ENCODE data around the gene RASSF8. TPM values are rescaled to one million over a fixed set of nuclear protein-coding genes. Genes with fewer than 3 reads are reported as not detected.

RASSF8 gene
- total RNA-seq, 2 experiments from 2014 or later, result 0.65 to 1.2 TPM

- no peak for DNase-seq
- POLR2A ChIA-PET, result no interaction called here
Observed at GRCh38 chr12:25943940-25944339, 14.5 kb upstream of the RASSF8 start.

GRCh38 chr12:25949343-25949742, 9.1 kb upstream of the RASSF8 start:
- Mint-ChIP-seq H3K27ac (no peak overlapping the region), H3K27me3 (no peaks in the 10 kb centered on the region), H3K4me3 (no peak overlapping the region), H3K9me3 (no peaks in the 10 kb centered on the region), H3K4me1 (no peaks in the 10 kb centered on the region), H3K36me3 (ENCODE audit: low read depth) (no peaks in the 10 kb centered on the region)
- ChIA-PET CTCF (no interaction called here), POLR2A (no interaction called here)
- no peak for DNase-seq

More at GRCh38 chr12:25943940-25944339, 14.5 kb upstream of the RASSF8 start:
- Mint-ChIP-seq H3K27me3 (no peaks in the 10 kb centered on the region), H3K27ac (no peak overlapping the region), H3K4me1 (no peaks in the 10 kb centered on the region), H3K36me3 (ENCODE audit: low read depth) (no peaks in the 10 kb centered on the region), H3K4me3 (no peak overlapping the region), H3K9me3 (no peaks in the 10 kb centered on the region)
- CTCF ChIA-PET, result no interaction called here

DNA sequence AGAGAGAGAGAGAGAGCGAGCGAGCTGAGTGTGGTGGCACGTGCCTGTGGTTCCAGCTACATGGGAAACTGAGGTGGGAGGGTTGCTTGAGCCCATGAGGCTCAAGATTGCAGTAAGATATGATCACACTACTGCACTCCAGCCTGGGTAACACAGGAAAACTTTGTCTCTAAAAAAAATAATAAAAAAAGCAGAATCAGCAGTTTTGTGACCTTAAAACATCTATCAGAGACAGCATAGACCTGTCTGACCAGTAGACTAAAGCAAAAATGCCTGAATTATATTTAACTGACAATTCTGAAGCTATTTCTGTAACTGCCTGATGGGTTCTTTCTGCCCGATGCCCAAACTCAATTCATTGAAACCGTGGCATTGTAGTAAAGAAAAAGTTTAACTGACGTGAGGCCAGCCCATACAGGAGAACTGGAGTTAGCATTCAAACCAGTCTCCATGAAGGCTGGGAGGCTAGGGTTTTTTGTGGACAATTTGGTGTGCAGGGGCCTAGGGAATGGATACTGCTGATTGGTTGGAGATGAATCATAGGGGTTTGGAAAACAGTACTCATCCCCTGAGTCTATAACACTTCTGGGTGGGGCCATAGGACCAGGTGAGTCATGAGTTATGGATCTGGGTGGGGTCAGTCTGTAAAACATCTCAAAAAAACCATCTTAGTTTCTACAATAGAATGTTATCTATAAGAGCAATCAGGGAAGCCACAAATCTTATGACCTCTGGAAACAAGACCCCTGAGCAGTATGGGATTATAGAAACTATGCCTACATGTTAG, 8.0 kb upstream of the RASSF8 start:
- ChIA-PET POLR2A (no interaction called here), CTCF (no interaction called here)
- DNase-seq, result no peak
- Mint-ChIP-seq H3K27ac (no peak overlapping the region), H3K9me3 (no peaks in the 10 kb centered on the region), H3K27me3 (no peaks in the 10 kb centered on the region), H3K36me3 (ENCODE audit: low read depth) (no peaks in the 10 kb centered on the region), H3K4me1 (no peaks in the 10 kb centered on the region), H3K4me3 (no peak overlapping the region)

GRCh38 chr12:25957793-25958427, 572 bp upstream of the RASSF8 start:
- Mint-ChIP-seq H3K36me3 (ENCODE audit: low read depth) (no peaks in the 10 kb centered on the region), H3K27ac (no peak overlapping the region), H3K9me3 (no peaks in the 10 kb centered on the region), H3K4me3 (peak overlapping the region; percentile 42), H3K4me1 (peaks cover 15% of the 10 kb centered on the region), H3K27me3 (peaks cover 51% of the 10 kb centered on the region)
- POLR2A ChIA-PET, result no interaction called here
- CTCF ChIA-PET, result interaction anchor here (0.7 kb wide), 1 partner anchor 1066 kb away, joined by 3 read pairs; no protein-coding TSS in a partner anchor
- DNase-seq, result no peak

GRCh38 chr12:25959071-25959961, 834 bp downstream of the RASSF8 start:
- no peak for DNase-seq
- Mint-ChIP-seq H3K4me3 (peak overlapping the region; percentile 68), H3K36me3 (ENCODE audit: low read depth) (no peaks in the 10 kb centered on the region), H3K27ac (no peak overlapping the region), H3K4me1 (peaks cover 15% of the 10 kb centered on the region), H3K27me3 (peaks cover 55% of the 10 kb centered on the region), H3K9me3 (no peaks in the 10 kb centered on the region)
- POLR2A ChIA-PET, result no interaction called here
- CTCF ChIA-PET, result interaction anchor here (0.6 kb wide), 1 partner anchor 92 kb away, joined by 3 read pairs; no protein-coding TSS in a partner anchor

GRCh38 chr12:25960143-25960542, 1.7 kb downstream of the RASSF8 start:
- Mint-ChIP-seq H3K36me3 (ENCODE audit: low read depth) (no peaks in the 10 kb centered on the region), H3K27me3 (peaks cover 55% of the 10 kb centered on the region), H3K27ac (no peak overlapping the region), H3K9me3 (no peaks in the 10 kb centered on the region), H3K4me3 (peak overlapping the region; percentile 68), H3K4me1 (peaks cover 15% of the 10 kb centered on the region)
- DNase-seq, result no peak
- CTCF ChIA-PET, result no interaction called here
- POLR2A ChIA-PET, result no interaction called here

DNA sequence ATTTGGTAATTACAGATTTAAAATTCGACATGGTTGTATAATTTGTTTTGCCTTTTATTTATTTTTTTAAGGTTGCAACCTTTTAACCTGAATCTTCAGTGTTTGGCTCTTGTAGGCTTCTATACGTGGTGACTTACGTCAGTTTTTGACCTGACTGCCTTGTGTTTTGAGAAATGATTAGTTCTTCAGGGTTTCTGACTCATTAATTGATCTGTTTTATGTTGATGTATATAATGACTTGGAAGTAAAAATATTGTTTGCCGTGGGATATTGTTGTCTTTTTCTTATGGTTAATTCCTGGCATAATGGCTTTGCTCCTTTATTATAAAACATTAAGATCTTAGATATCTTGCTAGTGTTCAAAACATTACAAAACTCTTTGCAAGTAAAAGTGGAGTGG, 2.5 kb downstream of the RASSF8 start:
- Mint-ChIP-seq H3K4me3 (no peak overlapping the region), H3K36me3 (ENCODE audit: low read depth) (no peaks in the 10 kb centered on the region), H3K27ac (no peak overlapping the region), H3K4me1 (peaks cover 15% of the 10 kb centered on the region), H3K27me3 (peaks cover 56% of the 10 kb centered on the region), H3K9me3 (no peaks in the 10 kb centered on the region)
- POLR2A ChIA-PET, result no interaction called here
- CTCF ChIA-PET, result no interaction called here
- DNase-seq, result no peak

DNA sequence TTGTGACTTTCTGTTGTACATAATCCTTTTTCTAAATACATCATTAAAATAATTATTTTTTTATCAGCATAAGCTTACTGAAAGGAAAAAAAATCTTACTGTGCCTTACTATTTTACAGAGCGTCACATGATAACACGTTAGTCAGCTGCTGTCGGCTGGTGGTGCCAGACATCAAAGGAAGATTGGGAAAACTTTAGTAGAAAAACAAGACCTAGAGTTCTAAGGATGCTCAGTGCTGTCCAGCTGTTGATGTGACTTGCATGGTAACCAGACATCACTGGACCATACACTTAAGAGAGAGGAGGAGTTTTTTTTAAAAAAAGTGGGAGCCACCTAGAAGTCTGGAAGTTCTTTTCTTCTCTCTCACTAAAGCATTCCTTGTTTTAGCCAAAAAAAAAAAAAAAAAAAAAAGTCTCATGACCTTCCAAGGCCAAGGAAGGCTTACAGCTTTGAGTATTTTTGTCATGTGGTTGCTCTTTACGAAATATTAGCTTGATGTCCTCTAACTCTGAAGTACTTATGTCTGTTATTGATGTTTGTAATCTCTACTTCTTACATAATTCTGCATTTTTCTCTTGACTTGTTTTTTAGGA, 4.5 kb downstream of the RASSF8 start:
- H3K36me3 Mint-ChIP-seq (ENCODE audit: low read depth), result no peaks in the 10 kb centered on the region
- peaks cover 38% of the 10 kb centered on the region for H3K27me3 Mint-ChIP-seq
- DNase-seq, result no peak
- no peak overlapping the region for H3K27ac Mint-ChIP-seq
- no peaks in the 10 kb centered on the region for H3K9me3 Mint-ChIP-seq
- ChIA-PET POLR2A (no interaction called here), CTCF (no interaction called here)
- peaks cover 12% of the 10 kb centered on the region for H3K4me1 Mint-ChIP-seq
- H3K4me3 Mint-ChIP-seq, result no peak overlapping the region

GRCh38 chr12:25965682-25966081, 7.2 kb downstream of the RASSF8 start:
- H3K36me3 Mint-ChIP-seq (ENCODE audit: low read depth), result no peaks in the 10 kb centered on the region
- H3K27me3 Mint-ChIP-seq, result peaks cover 28% of the 10 kb centered on the region
- H3K4me1 Mint-ChIP-seq, result no peaks in the 10 kb centered on the region
- ChIA-PET POLR2A (no interaction called here), CTCF (no interaction called here)
- H3K4me3 Mint-ChIP-seq, result no peak overlapping the region
- no peaks in the 10 kb centered on the region for H3K9me3 Mint-ChIP-seq
- no peak overlapping the region for H3K27ac Mint-ChIP-seq
- no peak for DNase-seq

GRCh38 chr12:25970082-25970481, 11.6 kb downstream of the RASSF8 start:
- ChIA-PET POLR2A (no interaction called here), CTCF (no interaction called here)
- Mint-ChIP-seq H3K27ac (no peak overlapping the region), H3K27me3 (peaks cover 10% of the 10 kb centered on the region), H3K9me3 (no peaks in the 10 kb centered on the region), H3K36me3 (ENCODE audit: low read depth) (no peaks in the 10 kb centered on the region), H3K4me1 (no peaks in the 10 kb centered on the region), H3K4me3 (no peak overlapping the region)
- no peak for DNase-seq

DNA sequence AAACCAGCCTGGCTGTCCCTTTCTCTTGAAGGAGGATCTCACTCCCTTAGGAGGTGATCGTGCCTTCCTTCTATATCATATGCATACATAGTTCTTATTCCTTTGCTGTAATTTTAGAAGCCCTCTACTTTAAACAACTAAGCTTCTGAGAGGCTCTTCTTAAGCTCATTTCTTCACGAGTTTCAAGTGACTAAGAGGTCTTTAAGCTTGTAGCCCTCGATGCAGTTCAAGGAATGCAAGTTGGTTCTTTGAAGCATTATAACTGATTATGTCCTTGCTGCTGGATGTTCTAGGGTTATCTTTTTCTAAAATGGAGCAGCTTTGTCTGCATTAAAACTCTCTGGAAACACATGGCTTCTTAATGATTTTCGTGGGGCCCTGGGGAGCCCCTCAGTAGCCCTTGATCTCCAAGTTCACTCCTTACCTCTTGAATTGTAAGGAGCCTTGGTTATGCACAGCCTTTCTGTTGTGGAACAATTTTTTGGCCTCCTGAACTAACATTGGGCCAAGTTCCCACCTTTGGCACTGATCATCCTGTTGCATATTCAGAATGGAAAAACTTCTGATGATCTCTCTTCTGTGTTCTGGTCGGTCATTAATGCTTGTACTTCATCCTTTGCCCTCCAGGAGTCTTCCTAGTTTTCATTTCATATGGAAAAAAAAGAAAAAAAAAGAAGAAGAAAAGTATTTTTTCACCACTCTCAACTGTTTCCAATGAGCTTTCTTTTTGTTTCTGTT, 12.6 kb downstream of the RASSF8 start:
- H3K4me3 Mint-ChIP-seq, result no peak overlapping the region
- no peaks in the 10 kb centered on the region for H3K36me3 Mint-ChIP-seq (ENCODE audit: low read depth)
- ChIA-PET CTCF (no interaction called here), POLR2A (no interaction called here)
- peaks cover 12% of the 10 kb centered on the region for H3K27me3 Mint-ChIP-seq
- no peaks in the 10 kb centered on the region for H3K4me1 Mint-ChIP-seq
- H3K9me3 Mint-ChIP-seq, result no peaks in the 10 kb centered on the region
- no peak for DNase-seq
- H3K27ac Mint-ChIP-seq, result no peak overlapping the region

DNA sequence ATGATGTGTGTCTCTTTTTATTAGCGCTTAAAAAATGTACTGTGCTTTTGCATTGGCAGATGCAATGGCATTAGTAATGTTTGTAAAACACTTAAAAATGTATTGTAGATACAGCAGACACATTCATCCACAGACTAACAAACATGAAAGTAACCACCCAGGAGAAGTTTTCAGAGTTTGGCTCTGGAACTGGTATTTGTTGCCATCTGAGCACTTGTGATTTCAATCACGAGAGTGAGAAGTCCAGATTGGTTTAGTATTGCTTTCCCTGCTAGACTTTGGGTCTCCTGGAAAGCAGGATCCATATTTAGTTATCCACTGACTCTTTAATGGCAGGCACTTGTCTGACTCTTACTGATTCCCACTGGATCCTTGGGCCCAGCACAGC, 13.2 kb downstream of the RASSF8 start:
- ChIA-PET POLR2A (no interaction called here), CTCF (no interaction called here)
- no peaks in the 10 kb centered on the region for H3K36me3 Mint-ChIP-seq (ENCODE audit: low read depth)
- no peak overlapping the region for H3K27ac Mint-ChIP-seq
- H3K4me3 Mint-ChIP-seq, result no peak overlapping the region
- no peaks in the 10 kb centered on the region for H3K9me3 Mint-ChIP-seq
- H3K27me3 Mint-ChIP-seq, result peaks cover 12% of the 10 kb centered on the region
- no peak for DNase-seq
- no peaks in the 10 kb centered on the region for H3K4me1 Mint-ChIP-seq

- no peaks in the 10 kb centered on the region for H3K9me3 Mint-ChIP-seq
- H3K4me3 Mint-ChIP-seq, result no peak overlapping the region
- ChIA-PET CTCF (no interaction called here), POLR2A (no interaction called here)
- H3K4me1 Mint-ChIP-seq, result no peaks in the 10 kb centered on the region
- no peaks in the 10 kb centered on the region for H3K36me3 Mint-ChIP-seq (ENCODE audit: low read depth)
- DNase-seq, result no peak
- no peak overlapping the region for H3K27ac Mint-ChIP-seq
- peaks cover 12% of the 10 kb centered on the region for H3K27me3 Mint-ChIP-seq
Observed at GRCh38 chr12:25972783-25973182, 14.3 kb downstream of the RASSF8 start.
